Activated T-helper 1 cell treated with Interleukin-2 at 50 U/mL for 16 hours (primary cell): Measurements from ENCODE around the gene IGFBP6.

Source experiments
- DNase-seq: peaks from one replicate; pipeline ENCODE4 v3.0.0-alpha.2; 2020; ENCODE audit warnings: low read depth

The IGFBP6 gene

DNA sequence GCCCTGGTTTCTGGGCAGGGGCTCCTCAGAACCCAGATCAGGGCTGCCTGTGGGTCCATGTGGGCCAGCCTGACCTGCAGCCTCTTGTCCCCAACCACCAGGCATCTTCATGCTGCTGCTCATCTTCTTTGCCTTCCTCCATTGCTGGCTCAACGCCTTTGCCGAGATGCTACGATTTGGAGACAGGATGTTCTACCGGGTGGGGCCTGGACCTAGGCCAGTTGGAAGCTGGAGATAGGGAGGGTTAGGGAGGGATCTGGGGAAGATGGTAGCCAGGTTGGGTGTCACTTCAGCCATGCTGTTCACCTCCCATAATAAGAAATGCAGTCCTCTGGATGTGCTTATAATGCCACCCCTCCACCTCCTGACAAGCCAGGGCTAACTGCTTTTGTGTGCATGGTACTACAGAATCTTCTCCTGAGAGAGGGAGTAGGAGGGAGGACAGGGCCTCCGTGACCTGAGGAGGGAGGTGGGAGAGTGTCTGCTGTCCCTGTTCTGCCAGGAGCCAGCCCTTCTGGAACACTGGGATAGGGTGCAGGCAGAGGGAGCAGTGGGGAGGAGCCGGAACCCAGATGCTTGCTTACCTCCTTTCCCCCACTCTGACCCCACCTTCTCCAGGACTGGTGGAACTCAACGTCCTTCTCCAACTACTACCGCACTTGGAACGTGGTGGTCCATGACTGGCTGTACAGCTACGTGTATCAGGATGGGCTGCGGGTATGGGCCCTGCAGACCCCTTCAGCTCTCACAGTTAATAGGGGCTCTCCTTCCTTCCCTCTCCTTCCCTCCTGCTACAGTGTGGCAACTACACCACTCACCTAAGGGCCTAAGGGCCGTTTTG, 23.4 kb downstream of the IGFBP6 start:
- no peak for DNase-seq

DNA sequence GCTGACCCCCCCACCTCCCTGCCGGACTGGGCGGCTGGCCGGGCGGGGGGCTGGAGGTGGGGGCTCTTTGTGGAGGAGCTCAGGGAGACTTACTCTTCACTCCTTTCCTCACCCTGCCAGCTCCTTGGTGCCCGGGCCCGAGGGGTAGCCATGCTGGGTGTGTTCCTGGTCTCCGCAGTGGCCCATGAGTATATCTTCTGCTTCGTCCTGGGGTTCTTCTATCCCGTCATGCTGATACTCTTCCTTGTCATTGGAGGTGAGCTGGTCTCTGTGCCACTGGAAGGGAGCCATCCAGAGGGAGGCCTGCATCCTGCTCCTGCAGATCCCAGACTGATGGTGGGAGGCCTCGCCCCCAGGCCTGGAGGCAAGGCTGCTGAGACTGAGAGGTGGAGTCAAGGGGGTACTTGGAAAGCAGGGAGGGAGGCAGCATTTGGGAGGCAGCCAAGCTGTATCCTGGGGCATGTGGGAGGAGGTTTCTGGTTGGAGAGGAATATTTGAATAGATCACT, 25.5 kb downstream of the IGFBP6 start:
- DNase-seq: no peak

DNA sequence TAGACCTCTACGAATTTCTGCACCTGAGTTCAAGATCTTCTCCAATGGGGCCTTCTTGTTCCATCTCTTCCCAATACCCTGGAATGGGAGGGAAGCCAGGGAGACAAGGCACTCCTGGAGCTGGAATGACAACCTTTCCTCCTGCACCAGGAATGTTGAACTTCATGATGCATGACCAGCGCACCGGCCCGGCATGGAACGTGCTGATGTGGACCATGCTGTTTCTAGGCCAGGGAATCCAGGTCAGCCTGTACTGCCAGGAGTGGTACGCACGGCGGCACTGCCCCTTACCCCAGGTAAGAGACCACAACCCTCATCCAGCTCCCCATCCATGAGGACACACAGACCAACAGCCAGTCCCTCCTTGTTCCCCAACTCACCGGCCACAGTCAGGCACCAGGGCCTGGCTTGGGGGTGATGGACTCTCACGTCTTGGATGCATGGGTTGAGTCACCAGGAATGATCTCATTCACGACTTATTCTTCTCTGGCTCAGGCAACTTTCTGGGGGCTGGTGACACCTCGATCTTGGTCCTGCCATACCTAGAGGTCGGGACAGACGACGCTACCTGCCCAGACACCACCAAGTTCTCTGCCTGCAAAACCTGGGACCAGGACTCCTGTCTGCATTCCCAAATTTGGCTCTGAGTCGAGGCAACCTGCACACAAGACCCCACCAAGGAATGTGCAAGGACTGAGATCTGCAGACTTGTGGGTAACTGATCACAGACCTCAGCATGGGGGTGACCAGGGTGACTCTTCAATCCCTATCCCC, 26.3 kb downstream of the IGFBP6 start:
- DNase-seq: no peak

DNA sequence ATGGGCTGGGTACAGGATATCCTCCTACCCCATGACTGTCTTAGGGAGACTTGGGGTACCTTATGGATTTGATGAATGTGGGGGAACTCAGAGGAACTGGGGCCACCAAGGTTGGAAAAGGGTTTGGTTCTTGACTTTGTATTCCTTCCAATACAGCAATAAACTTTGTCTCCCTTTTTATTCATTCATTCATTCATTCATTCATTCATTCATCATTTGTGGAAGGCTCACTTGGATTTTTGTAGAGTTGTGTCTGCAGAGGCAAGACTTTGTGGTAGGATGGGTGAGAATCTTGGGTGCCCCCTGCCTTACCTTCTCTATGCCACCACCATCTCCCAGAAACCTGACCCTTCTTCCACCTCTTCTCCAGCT, 26.9 kb downstream of the IGFBP6 start:
- DNase-seq: no peak

DNA sequence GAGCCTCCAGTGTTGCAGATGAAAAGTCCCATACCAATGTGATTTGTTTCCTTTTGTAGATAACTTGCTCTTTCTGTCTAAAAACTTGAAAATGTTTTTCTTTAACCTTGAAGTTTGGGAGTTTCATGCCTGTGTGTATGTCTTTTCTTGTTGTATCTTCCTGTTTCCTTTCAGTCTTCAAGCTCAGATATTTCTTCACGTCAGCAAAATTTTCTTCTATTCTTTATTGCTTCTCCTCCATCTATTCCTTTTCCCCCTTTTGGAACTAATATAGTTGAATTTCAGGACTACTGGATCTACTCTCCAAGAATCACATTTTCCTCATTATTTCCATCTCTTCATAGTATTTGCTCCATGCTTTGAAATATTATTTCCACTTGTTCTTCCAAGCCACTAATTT, 29.7 kb downstream of the IGFBP6 start:
- no peak for DNase-seq

DNA sequence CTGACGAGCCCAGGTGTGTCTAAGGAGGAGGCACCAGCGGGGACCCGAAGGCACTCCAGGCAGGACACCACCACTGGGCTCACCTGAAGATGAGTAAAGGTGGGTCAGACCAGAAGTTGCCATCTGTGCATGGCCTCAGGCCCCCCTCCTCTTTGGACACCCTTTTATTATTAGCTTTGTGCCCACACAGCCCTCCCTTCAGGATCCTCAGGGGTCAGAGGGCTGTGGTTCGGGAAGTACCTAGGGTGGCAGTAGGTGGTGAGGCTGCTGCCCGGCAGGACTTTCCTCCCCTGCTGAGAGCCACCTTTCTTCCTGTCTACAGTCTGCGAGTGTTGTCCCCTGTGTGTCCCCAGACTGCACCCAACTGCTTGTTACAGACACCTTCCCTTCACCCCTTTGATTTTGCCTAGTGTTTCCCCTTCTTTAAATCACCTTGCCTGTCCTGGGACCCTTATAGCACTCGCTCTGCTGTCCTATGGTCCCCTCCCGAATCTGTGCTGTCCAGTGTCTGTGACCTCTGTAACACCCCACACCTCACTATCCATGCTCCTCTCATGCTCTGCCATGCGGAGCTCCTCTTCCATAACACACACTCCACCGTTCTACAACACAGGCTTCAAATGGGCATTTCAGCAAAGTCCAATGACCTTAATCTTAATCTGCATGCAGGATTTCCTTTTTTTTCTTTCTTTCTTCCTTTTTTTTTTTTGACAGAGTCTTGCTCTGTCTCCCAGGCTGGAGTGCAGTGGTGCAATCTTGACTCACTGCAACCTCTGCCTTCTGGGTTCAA, 31.5 kb downstream of the IGFBP6 start:
- no peak for DNase-seq

DNA sequence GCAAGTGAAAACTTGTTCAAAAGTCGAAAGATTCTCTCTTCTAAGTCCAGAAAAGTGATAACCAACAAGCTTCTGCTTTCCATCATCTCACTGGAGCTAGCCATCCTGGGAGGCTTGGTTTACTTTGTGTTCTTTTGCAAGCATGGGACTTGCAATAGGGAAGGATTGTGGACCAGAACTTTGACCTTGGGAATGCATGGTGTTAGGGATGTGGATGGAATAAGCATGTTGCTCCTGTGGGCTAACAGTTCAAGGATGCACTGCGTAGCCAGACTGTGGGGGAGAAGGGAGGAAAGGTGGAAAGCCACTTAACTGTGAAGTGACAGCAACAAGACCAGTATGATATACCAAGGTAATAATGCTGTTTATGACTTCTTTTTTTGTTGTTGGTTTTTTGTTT, 34.4 kb downstream of the IGFBP6 start:
- no peak for DNase-seq

DNA sequence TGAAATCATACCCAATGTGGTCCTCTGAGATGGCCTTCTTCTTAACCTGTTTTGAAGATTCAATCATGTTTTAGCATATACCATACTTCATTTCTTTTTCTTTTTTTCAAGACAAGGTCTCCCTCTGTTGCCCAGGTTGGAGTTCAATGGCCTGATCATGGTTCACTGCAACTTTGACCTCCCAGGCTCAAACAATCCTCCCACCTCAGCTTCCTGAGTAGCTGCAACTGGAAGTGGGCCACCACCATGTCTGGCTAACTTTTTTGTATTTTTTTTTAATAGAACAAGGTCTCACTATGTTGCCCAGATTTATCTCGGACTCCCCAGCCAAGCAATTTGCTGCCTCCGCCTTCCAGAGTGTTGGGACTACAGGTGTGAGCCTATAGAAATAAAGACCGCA, 36.3 kb downstream of the IGFBP6 start:
- DNase-seq: no peak

DNA sequence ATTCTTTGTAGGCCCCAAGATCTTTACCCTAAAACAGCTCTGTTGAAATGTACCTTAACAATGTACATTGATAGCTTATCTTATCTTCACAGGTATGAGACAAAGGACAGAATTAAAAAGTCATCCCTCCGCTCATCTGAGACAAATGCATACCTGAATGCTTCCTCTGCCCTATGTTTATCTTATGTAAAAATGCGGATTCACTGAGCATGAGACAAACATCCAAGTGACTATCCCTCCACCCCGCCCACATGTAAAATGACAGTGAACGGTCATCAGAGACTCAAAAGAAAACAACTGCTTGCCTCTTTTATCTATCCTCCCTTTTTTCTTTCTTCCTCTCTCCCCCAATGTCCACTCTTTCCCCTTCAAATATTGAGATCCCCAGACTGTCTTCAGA, 45.9 kb downstream of the IGFBP6 start:
- DNase-seq: no peak

DNA sequence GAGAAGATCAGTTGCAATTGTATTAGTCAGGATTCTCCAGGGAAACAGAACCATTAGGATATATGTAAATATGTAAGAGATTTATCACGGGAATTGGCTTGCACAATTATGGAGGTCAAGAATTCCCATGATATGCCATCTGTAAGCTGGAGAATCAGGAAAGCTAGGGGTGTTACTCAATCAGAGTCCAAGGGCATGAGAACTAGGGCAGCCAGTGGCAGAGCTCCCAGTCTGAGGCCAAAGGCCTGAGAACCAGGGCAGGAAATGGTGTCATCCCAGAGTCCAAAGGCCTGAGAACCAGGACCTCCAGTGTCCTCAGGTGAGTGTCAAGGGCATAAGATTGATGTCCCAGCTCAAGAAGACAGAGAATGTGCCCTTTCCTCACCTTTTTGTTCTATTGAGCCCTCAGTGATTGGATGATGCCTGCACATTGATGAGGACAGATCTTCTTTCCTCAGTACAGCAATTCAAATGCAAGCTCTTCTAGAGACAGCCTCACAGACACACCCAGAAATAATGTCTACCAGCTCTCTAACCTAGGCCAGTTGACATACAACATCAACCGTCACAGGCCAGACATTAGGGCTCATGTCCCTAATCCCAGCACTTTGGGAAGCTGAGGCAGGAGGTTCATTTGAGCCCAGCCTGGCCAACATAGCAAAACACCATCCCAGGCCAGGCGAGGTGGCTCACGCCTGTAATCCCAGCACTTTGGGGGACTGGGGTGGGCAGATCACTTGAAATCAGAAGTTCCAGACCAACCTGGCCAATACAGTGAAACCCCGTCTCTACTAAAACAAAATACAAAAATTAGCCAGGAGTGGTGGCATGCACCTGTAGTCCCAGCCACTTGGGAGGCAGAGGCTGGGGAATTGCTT, 48.2 kb downstream of the IGFBP6 start:
- no peak for DNase-seq

DNA sequence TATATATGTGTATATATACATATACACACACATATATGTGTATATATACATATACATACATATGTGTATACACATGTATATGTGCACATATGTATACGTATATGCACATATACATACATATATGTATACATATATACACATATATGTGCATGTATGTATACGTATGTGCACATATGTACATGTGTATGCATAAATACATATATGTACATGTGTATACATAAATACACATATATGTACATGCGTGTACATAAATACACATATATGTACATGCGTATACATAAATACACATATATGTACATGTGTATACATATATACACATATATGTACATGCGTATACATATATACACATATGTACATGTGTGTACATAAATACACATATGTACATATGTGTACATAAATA, 49.7 kb downstream of the IGFBP6 start:
- no peak for DNase-seq

DNA sequence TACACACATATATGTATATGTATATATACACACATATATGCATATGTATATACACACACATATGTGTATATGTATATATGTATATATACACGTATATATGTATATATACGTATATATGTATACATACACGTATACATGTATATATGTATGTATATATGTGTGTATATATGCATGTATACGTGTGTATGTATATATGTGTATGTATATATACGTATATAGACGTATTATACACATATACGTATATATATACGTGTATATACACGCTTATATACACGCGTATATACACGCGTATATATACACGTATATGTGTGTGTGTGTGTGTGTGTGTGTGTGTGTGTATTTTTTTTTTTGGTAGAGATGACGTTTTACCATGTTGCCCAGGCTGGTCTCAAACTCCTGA, 50.2 kb downstream of the IGFBP6 start:
- no peak for DNase-seq

DNA sequence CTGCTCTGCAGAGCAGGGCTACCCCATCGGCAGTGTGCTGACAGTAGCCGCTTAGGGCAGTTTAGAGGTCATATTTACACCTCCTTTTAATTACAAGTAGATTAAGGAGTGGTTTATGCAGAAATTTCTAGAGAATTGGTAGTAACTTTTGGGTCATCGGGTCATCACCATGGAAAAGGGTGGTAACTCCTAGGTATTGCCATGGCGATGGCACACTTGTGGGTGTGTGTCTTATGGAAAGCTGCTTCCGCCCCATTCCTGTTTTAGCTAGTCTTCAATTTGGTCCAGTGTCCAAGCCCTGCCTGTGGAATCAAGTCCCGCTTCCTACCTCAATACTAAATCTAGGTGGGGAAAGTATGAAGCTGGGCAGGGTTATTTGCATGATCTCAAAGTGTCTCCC, 53.6 kb downstream of the IGFBP6 start:
- DNase-seq: no peak
